Upper lobe of left lung (tissue), 4 donors: ENCODE data around the gene UBAP1L.

Experiments used
- POLR2A ChIP-seq, 4 donors: fragments of 450-650 bp; IDR thresholded peaks; one replicate each; pipeline ENCODE4 v1.5.1; 2016 to 2017; ENCODE audit warnings: antibody characterized with exemption in 4 of 4, mild to moderate bottlenecking in 2 of 4
- POLR2AphosphoS5 ChIP-seq, 2 donors: sonication (generic); formaldehyde crosslinking; IDR thresholded peaks; one replicate each; pipeline ENCODE4 v1.5.1; 2017; ENCODE audit warnings: antibody characterized with exemption in 2 of 2
- TF ChIP-seq, protein P1 (sequence below), 6 experiments: fragments of 450-650 bp in 4 of 6; fragments of 200-600 bp in 2 of 6; sonication (generic) in 2 of 6; IDR thresholded peaks; one replicate each; pipeline ENCODE4 v1.5.1; 2016 to 2019; ENCODE audit warnings: antibody characterized with exemption in 6 of 6

- TF ChIP-seq, protein P1, sequence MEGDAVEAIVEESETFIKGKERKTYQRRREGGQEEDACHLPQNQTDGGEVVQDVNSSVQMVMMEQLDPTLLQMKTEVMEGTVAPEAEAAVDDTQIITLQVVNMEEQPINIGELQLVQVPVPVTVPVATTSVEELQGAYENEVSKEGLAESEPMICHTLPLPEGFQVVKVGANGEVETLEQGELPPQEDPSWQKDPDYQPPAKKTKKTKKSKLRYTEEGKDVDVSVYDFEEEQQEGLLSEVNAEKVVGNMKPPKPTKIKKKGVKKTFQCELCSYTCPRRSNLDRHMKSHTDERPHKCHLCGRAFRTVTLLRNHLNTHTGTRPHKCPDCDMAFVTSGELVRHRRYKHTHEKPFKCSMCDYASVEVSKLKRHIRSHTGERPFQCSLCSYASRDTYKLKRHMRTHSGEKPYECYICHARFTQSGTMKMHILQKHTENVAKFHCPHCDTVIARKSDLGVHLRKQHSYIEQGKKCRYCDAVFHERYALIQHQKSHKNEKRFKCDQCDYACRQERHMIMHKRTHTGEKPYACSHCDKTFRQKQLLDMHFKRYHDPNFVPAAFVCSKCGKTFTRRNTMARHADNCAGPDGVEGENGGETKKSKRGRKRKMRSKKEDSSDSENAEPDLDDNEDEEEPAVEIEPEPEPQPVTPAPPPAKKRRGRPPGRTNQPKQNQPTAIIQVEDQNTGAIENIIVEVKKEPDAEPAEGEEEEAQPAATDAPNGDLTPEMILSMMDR (IDR thresholded peaks at IDR 0.05), result no peak
- TF ChIP-seq POLR2AphosphoS5 (IDR thresholded peaks at IDR 0.05), result no peak
- TF ChIP-seq POLR2A (IDR thresholded peaks at IDR 0.05), result no peak
Measured at GRCh38 chr15:65052956-65053355, 62.0 kb downstream of the UBAP1L start.
